Stimulated activated CD8-positive, alpha-beta memory T cell treated with anti-CD3 and anti-CD28 coated beads, Interleukin-7, amount 100 ng/mL, for 48 hours (primary cell): Measurements from ENCODE around the gene CHN2.

Source experiments
- DNase-seq, 2 donors: peaks; one replicate each; pipeline ENCODE4 v3.0.0-alpha.2; 2020; ENCODE audit warnings: low read depth in 1 of 2; ENCODE audit errors: extremely low read depth in 1 of 2

The CHN2 gene

GRCh38 chr7:29457141-29457561, 262.6 kb downstream of the CHN2 start:
- no peak for DNase-seq

- DNase-seq, result no peak
Observed at GRCh38 chr7:29457565-29458011, 263.0 kb downstream of the CHN2 start.

GRCh38 chr7:29458933-29459332, 264.4 kb downstream of the CHN2 start:
- no peak for DNase-seq

- DNase-seq, result no peak
Observed at GRCh38 chr7:29459589-29459988, 265.0 kb downstream of the CHN2 start.

- DNase-seq, result no peak
Observed at GRCh38 chr7:29461996-29462395, 267.4 kb downstream of the CHN2 start.

GRCh38 chr7:29463504-29464158, 269.1 kb downstream of the CHN2 start:
- DNase-seq, result no peak

- DNase-seq, result no peak
Observed at GRCh38 chr7:29464753-29465152, 270.2 kb downstream of the CHN2 start.

GRCh38 chr7:29467193-29467926, 272.8 kb downstream of the CHN2 start:
- no peak for DNase-seq

GRCh38 chr7:29468196-29468595, 273.6 kb downstream of the CHN2 start:
- no peak for DNase-seq

- no peak for DNase-seq
Observed at GRCh38 chr7:29469281-29469680, 274.7 kb downstream of the CHN2 start.

- no peak for DNase-seq
Observed at GRCh38 chr7:29469976-29470557, 275.5 kb downstream of the CHN2 start.

GRCh38 chr7:29471444-29472138, 277.0 kb downstream of the CHN2 start:
- DNase-seq, result no peak

- DNase-seq, result no peak
Observed at GRCh38 chr7:29476916-29477315, 282.3 kb downstream of the CHN2 start.

- no peak for DNase-seq
Observed at GRCh38 chr7:29478226-29478625, 283.7 kb downstream of the CHN2 start.

- no peak for DNase-seq
Observed at GRCh38 chr7:29478687-29479240, 284.2 kb downstream of the CHN2 start.

GRCh38 chr7:29479301-29480200, 285.0 kb downstream of the CHN2 start:
- DNase-seq, result no peak

- no peak for DNase-seq
Observed at GRCh38 chr7:29480451-29480850, 285.9 kb downstream of the CHN2 start.

GRCh38 chr7:29480934-29481651, 286.5 kb downstream of the CHN2 start:
- DNase-seq, result no peak

GRCh38 chr7:29482056-29482455, 287.5 kb downstream of the CHN2 start:
- DNase-seq, result no peak
